ENCODE data around the gene IQCE.

IQCE gene

GRCh38 chr7:2610466-2610865 is 51.7 kb downstream of the IQCE start:
- H3K9ac ChIP-seq (ENCODE audit: low read length), result no peak overlapping the region
- H4K20me1 ChIP-seq (ENCODE audit: insufficient read depth, low read length), result no peaks in the 10 kb centered on the region
- no peaks in the 10 kb centered on the region for H3F3A ChIP-seq (ENCODE audit: insufficient read depth, low read length)
- no peak overlapping the region for H3K4me2 ChIP-seq (ENCODE audit: low read depth, low read length)
- DNase-seq, result no peak
- no peaks in the 10 kb centered on the region for H3K9me3 ChIP-seq (replicated peaks; ENCODE audit: insufficient read depth, low read length)
- no peaks in the 10 kb centered on the region for H3K36me3 ChIP-seq (replicated peaks; ENCODE audit: insufficient read depth, low read length)
- no peaks in the 10 kb centered on the region for H3K4me1 ChIP-seq (ENCODE audit: low read length)
- no peaks in the 10 kb centered on the region for H3K9me2 ChIP-seq (replicated peaks; ENCODE audit: insufficient read depth, low read length)
- H3K79me2 ChIP-seq (ENCODE audit: low read length), result no peaks in the 10 kb centered on the region
- no peak for TF ChIP-seq EZH2 (optimal IDR thresholded peaks at IDR 0.05; ENCODE audit: low read depth, low read length)
- TF ChIP-seq, protein P1, sequence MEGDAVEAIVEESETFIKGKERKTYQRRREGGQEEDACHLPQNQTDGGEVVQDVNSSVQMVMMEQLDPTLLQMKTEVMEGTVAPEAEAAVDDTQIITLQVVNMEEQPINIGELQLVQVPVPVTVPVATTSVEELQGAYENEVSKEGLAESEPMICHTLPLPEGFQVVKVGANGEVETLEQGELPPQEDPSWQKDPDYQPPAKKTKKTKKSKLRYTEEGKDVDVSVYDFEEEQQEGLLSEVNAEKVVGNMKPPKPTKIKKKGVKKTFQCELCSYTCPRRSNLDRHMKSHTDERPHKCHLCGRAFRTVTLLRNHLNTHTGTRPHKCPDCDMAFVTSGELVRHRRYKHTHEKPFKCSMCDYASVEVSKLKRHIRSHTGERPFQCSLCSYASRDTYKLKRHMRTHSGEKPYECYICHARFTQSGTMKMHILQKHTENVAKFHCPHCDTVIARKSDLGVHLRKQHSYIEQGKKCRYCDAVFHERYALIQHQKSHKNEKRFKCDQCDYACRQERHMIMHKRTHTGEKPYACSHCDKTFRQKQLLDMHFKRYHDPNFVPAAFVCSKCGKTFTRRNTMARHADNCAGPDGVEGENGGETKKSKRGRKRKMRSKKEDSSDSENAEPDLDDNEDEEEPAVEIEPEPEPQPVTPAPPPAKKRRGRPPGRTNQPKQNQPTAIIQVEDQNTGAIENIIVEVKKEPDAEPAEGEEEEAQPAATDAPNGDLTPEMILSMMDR (IDR thresholded peaks at IDR 0.05; ENCODE audit: low read length), result no peak
- TF ChIP-seq EZH2phosphoT487 (IDR thresholded peaks at IDR 0.05; ENCODE audit: low read length), result no peak
- no peak overlapping the region for H3K27ac ChIP-seq (ENCODE audit: low read length)
- peaks cover 11% of the 10 kb centered on the region; the same call in 1 of the 2 replicates for H3K27me3 ChIP-seq (replicated peaks; ENCODE audit: insufficient read depth, low read length)
- no peak overlapping the region for H2AFZ ChIP-seq (ENCODE audit: low read length)
- no peak overlapping the region for H3K4me3 ChIP-seq (ENCODE audit: low read length)

DNA sequence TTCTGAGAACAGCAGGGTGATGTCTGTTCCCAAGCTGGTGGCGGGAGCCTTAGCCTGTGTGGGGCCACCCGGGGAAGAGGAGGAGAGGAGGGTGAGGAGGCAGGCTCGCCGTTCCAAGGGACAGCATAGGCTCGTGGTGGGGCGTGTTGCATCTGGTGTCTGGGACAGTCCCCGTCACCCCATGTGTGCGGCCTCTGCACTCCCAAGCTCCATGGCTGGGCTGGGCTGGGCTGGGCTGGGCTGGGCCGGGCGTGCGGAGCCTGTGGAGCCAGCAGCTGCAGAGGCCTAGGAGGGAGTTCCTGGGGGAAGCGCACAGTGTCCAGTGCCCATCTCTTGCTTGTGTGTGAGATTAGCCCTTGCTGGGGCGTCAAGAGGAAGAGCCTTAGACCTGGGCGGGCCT is 52.1 kb downstream of the IQCE start:
- Histone ChIP-seq H3K79me2 (ENCODE audit: low read length) (no peaks in the 10 kb centered on the region), H2AFZ (ENCODE audit: low read length) (no peak overlapping the region), H3K4me2 (ENCODE audit: low read depth, low read length) (no peak overlapping the region), H3K9me2 (replicated peaks; ENCODE audit: insufficient read depth, low read length) (no peaks in the 10 kb centered on the region), H3K9me3 (replicated peaks; ENCODE audit: insufficient read depth, low read length) (no peaks in the 10 kb centered on the region), H4K20me1 (ENCODE audit: insufficient read depth, low read length) (no peaks in the 10 kb centered on the region), H3K4me3 (ENCODE audit: low read length) (no peak overlapping the region), H3K27ac (ENCODE audit: low read length) (no peak overlapping the region), H3K36me3 (replicated peaks; ENCODE audit: insufficient read depth, low read length) (no peaks in the 10 kb centered on the region), H3K9ac (ENCODE audit: low read length) (no peak overlapping the region), H3K4me1 (ENCODE audit: low read length) (no peaks in the 10 kb centered on the region), H3F3A (ENCODE audit: insufficient read depth, low read length) (no peaks in the 10 kb centered on the region), H3K27me3 (replicated peaks; ENCODE audit: insufficient read depth, low read length) (peaks cover 11% of the 10 kb centered on the region; the same call in 1 of the 2 replicates)
- no peak for TF ChIP-seq EZH2 (optimal IDR thresholded peaks at IDR 0.05; ENCODE audit: low read depth, low read length)
- TF ChIP-seq, protein P1 (IDR thresholded peaks at IDR 0.05; ENCODE audit: low read length), result no peak
- TF ChIP-seq EZH2phosphoT487 (IDR thresholded peaks at IDR 0.05; ENCODE audit: low read length), result no peak
- no peak for DNase-seq

GRCh38 chr7:2611401-2611800 is 52.6 kb downstream of the IQCE start:
- peaks cover 12% of the 10 kb centered on the region; the same call in 1 of the 2 replicates for H3K27me3 ChIP-seq (replicated peaks; ENCODE audit: insufficient read depth, low read length)
- H3K4me2 ChIP-seq (ENCODE audit: low read depth, low read length), result no peak overlapping the region
- TF ChIP-seq, protein P1 (IDR thresholded peaks at IDR 0.05; ENCODE audit: low read length), result no peak
- TF ChIP-seq EZH2phosphoT487 (IDR thresholded peaks at IDR 0.05; ENCODE audit: low read length) (no peak), EZH2 (optimal IDR thresholded peaks at IDR 0.05; ENCODE audit: low read depth, low read length) (no peak)
- no peaks in the 10 kb centered on the region for H3K4me1 ChIP-seq (ENCODE audit: low read length)
- H3K27ac ChIP-seq (ENCODE audit: low read length), result no peak overlapping the region
- H3F3A ChIP-seq (ENCODE audit: insufficient read depth, low read length), result no peaks in the 10 kb centered on the region
- H3K9me2 ChIP-seq (replicated peaks; ENCODE audit: insufficient read depth, low read length), result no peaks in the 10 kb centered on the region
- H3K9ac ChIP-seq (ENCODE audit: low read length), result no peak overlapping the region
- no peak for DNase-seq
- no peak overlapping the region for H2AFZ ChIP-seq (ENCODE audit: low read length)
- H3K79me2 ChIP-seq (ENCODE audit: low read length), result no peaks in the 10 kb centered on the region
- no peaks in the 10 kb centered on the region for H3K9me3 ChIP-seq (replicated peaks; ENCODE audit: insufficient read depth, low read length)
- no peaks in the 10 kb centered on the region for H3K36me3 ChIP-seq (replicated peaks; ENCODE audit: insufficient read depth, low read length)
- no peak overlapping the region for H3K4me3 ChIP-seq (ENCODE audit: low read length)
- no peaks in the 10 kb centered on the region for H4K20me1 ChIP-seq (ENCODE audit: insufficient read depth, low read length)

Data from MM.1S (cell line).